ENCODE data around the gene CEPT1. TPM values are rescaled to one million over a fixed set of nuclear protein-coding genes. Genes with fewer than 3 reads are reported as not detected.

The CEPT1 gene
- total and polyA plus RNA-seq, 2 experiments from 2014 or later, result 22.3 to 51.7 TPM

DNA sequence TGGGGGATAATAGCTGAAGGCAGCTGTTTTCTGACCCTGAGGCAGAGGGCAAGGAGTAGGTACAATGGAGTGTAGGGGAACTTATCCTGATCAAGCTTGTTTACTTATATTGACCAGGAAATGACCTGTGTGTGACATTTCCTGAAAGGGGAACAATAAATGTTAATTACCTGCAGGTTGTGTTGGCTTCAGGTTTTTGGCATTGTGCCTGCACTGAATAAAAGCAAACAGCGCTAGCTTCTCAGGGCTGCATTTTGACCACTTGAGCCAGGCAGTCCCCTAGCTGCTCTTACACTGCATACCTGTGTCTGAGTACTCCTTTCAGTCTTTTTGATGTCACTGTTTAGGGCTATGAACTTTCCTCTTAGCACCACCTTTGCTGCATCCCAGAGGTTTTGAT lies 40.7 kb upstream of the CEPT1 start:
- H3K79me2 ChIP-seq, result no peaks in the 10 kb centered on the region
- no peaks in the 10 kb centered on the region for H3K27me3 ChIP-seq
- H3K9me3 ChIP-seq (ENCODE audit: low read depth), result peaks cover 2% of the 10 kb centered on the region
- H3K4me1 ChIP-seq (ENCODE audit: insufficient read depth), result no peaks in the 10 kb centered on the region
- no peak overlapping the region for H2AFZ ChIP-seq
- no peak overlapping the region for H3K4me3 ChIP-seq
- 100% methylated on average over 1 of the region's 1 CpG for WGBS (ENCODE audit: low lambda C conversion rate, missing lambda C conversion rate)
- H3K4me2 ChIP-seq, result no peak overlapping the region
- no peaks in the 10 kb centered on the region for H4K20me1 ChIP-seq (ENCODE audit: insufficient read depth, poor library complexity, severe bottlenecking)
- no peak for DNase-seq (ENCODE audit: low spot score)
- H3K27ac ChIP-seq, result no peak overlapping the region
- no peaks in the 10 kb centered on the region for H3K9me2 ChIP-seq (replicated peaks; ENCODE audit: insufficient read depth)
- TF ChIP-seq, protein P1, sequence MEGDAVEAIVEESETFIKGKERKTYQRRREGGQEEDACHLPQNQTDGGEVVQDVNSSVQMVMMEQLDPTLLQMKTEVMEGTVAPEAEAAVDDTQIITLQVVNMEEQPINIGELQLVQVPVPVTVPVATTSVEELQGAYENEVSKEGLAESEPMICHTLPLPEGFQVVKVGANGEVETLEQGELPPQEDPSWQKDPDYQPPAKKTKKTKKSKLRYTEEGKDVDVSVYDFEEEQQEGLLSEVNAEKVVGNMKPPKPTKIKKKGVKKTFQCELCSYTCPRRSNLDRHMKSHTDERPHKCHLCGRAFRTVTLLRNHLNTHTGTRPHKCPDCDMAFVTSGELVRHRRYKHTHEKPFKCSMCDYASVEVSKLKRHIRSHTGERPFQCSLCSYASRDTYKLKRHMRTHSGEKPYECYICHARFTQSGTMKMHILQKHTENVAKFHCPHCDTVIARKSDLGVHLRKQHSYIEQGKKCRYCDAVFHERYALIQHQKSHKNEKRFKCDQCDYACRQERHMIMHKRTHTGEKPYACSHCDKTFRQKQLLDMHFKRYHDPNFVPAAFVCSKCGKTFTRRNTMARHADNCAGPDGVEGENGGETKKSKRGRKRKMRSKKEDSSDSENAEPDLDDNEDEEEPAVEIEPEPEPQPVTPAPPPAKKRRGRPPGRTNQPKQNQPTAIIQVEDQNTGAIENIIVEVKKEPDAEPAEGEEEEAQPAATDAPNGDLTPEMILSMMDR (IDR thresholded peaks at IDR 0.05; ENCODE audit: poor library complexity), result no peak
- TF ChIP-seq EZH2 (IDR thresholded peaks at IDR 0.05; ENCODE audit: borderline replicate concordance) (no peak), EZH2phosphoT487 (IDR thresholded peaks at IDR 0.05; ENCODE audit: low read depth, severe bottlenecking, unreplicated experiment) (no peak)
- no peaks in the 10 kb centered on the region for H3K36me3 ChIP-seq (replicated peaks; ENCODE audit: insufficient read depth, low read depth)

DNA sequence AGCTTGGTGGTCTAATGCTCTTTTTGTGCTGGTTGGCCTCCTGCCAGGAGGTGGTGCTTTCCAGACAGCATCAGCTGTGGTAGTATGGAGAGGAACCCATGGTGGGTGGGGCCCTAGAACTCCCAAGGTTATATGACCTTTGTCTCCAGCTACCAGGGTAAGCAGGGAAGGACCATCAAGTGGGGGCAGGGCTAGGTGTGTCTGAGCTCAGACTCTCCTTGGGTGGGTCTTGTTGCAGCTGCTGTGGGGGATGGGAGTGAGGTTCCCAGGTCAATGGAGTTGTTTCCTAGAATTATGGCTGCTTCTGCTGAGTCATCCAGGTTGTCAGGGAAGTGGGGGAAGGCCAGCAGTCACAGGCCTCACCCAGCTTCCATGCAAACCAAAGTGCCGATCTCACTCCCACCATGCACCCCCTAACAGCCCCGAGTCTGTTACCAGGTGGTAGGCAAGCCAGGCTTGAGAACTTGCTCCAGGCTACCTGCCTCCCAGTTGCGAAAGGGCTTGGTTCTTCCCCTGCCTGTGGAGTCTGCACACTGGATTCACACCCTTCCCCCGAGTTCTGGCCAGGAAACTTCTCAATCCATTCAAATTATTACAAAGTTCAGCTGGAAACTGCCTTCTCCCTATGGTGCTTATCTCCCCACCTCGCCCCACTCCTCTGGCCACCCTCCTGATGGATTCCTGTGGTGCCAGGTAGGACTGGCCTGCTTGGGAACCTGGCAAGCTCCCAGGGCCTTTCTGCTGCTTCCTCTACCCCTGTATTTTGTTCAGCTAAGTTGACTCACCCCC lies 38.0 kb upstream of the CEPT1 start:
- no peak overlapping the region for H2AFZ ChIP-seq
- H3K4me1 ChIP-seq (ENCODE audit: insufficient read depth), result no peaks in the 10 kb centered on the region
- no peaks in the 10 kb centered on the region for H3K9me2 ChIP-seq (replicated peaks; ENCODE audit: insufficient read depth)
- no peak overlapping the region for H3K4me3 ChIP-seq
- H3K27me3 ChIP-seq, result no peaks in the 10 kb centered on the region
- TF ChIP-seq EZH2phosphoT487 (IDR thresholded peaks at IDR 0.05; ENCODE audit: low read depth, severe bottlenecking, unreplicated experiment), result no peak
- TF ChIP-seq EZH2 (IDR thresholded peaks at IDR 0.05; ENCODE audit: borderline replicate concordance), result no peak
- TF ChIP-seq, protein P1 (IDR thresholded peaks at IDR 0.05; ENCODE audit: poor library complexity), result no peak
- no peaks in the 10 kb centered on the region for H3K79me2 ChIP-seq
- no peaks in the 10 kb centered on the region for H3K36me3 ChIP-seq (replicated peaks; ENCODE audit: insufficient read depth, low read depth)
- 98% methylated on average over 5 of the region's 5 CpGs for WGBS (ENCODE audit: low lambda C conversion rate, missing lambda C conversion rate)
- H3K4me2 ChIP-seq, result no peak overlapping the region
- peaks cover 2% of the 10 kb centered on the region for H3K9me3 ChIP-seq (ENCODE audit: low read depth)
- H4K20me1 ChIP-seq (ENCODE audit: insufficient read depth, poor library complexity, severe bottlenecking), result no peaks in the 10 kb centered on the region
- no peak for DNase-seq (ENCODE audit: low spot score)
- H3K27ac ChIP-seq, result no peak overlapping the region

DNA sequence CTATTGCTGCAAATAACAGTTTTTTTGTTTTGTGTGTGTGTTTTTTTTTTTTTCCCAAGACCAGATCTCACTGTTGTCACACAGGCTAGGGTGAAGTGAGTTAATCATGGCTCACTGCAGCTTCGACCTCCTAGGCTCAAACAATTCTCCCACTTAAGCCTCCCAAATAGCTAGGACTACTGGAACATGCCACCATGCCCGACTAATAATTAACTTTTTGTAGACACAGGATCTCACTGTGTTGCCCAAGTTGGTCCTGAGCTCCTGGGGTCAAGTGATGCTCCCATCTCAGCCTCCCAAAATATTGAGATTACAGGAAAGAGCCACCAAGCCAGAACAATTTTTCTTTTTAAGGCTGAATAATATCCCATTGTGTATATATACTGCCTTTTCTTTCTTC lies 35.0 kb upstream of the CEPT1 start:
- Histone ChIP-seq H3K4me1 (ENCODE audit: insufficient read depth) (no peaks in the 10 kb centered on the region), H2AFZ (no peak overlapping the region), H4K20me1 (ENCODE audit: insufficient read depth, poor library complexity, severe bottlenecking) (no peaks in the 10 kb centered on the region), H3K27ac (no peak overlapping the region), H3K79me2 (no peaks in the 10 kb centered on the region), H3K4me3 (no peak overlapping the region), H3K9me2 (replicated peaks; ENCODE audit: insufficient read depth) (no peaks in the 10 kb centered on the region), H3K27me3 (no peaks in the 10 kb centered on the region), H3K36me3 (replicated peaks; ENCODE audit: insufficient read depth, low read depth) (no peaks in the 10 kb centered on the region), H3K4me2 (no peak overlapping the region), H3K9me3 (ENCODE audit: low read depth) (no peaks in the 10 kb centered on the region)
- no peak for DNase-seq (ENCODE audit: low spot score)
- TF ChIP-seq, protein P1 (IDR thresholded peaks at IDR 0.05; ENCODE audit: poor library complexity), result no peak
- TF ChIP-seq EZH2phosphoT487 (IDR thresholded peaks at IDR 0.05; ENCODE audit: low read depth, severe bottlenecking, unreplicated experiment), result no peak
- no peak for TF ChIP-seq EZH2 (IDR thresholded peaks at IDR 0.05; ENCODE audit: borderline replicate concordance)
- WGBS (ENCODE audit: low lambda C conversion rate, missing lambda C conversion rate), result 98% methylated on average over 2 of the region's 2 CpGs

Measured in hepatocyte (in vitro differentiated cells).